HG02870 (cell line): ENCODE results near the gene RDH5.
A peak's percentile ranks its signal among the peaks of the same experiment; 100 is the strongest.

ENCODE experiments used
- ATAC-seq: cut with Tn5 transposase; IDR thresholded peaks from one replicate; pipeline ENCODE4 v1.9.1; 2021; ENCODE audit warnings: mild to moderate bottlenecking, moderate library complexity; ENCODE audit not compliant: unreplicated experiment

The RDH5 gene

GRCh38 chr12:55695349-55695748 lies 24.8 kb upstream of the RDH5 start:
- ATAC-seq = no peak

DNA sequence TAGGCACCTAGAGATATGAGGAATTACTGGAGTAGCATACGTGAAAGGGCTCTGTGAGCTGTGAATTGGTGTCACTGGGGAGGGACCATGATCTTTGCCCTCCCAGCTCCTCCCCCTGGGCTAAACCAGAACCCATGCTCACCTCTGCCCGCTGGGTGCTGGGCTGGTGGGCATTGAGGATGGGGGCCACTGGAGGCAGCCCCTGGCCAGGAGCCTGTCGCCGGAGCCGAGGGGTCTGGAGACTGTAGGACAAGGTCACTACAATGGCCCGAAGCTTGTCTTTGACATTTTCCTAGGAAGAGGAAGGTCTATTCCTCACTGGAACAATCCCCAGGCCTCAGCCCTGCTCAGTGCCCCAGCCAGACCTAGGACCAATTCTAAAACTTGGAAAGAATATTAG lies 24.1 kb upstream of the RDH5 start:
- ATAC-seq = no peak

DNA sequence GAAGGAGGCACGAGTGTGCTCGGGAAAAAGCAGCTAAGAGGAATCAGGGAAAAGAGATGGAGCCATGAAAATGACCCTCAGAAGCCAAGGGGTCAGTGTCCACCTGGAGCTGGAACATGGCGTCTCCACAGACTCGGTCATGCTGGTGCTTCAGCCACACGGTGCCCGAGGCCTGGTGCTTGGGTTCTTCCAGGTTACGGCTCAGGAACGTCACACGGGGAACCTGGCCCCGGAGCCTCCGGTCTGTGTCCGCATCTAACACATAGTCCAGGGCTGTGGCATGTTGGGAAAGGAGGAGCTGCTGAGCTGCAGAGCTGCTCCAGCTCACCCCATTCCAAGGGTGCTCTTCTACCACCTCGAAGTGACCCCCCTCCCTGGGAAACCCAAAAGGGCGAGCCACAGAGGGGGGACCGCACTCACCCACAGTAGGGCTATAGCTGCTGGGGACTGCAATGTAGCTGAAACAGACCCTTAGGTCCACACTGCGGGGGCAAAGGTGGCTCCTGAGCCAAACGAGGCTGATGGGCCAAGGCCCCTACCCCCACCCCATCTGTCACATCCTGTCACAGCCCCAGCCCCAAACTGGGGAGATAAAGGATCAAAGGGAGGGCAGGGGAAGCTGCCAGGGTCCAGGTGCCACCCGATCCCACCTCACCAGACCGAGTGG lies 23.3 kb upstream of the RDH5 start:
- ATAC-seq = no peak

- ATAC-seq = no peak
Measured at GRCh38 chr12:55697686-55698085, 22.5 kb upstream of the RDH5 start.

DNA sequence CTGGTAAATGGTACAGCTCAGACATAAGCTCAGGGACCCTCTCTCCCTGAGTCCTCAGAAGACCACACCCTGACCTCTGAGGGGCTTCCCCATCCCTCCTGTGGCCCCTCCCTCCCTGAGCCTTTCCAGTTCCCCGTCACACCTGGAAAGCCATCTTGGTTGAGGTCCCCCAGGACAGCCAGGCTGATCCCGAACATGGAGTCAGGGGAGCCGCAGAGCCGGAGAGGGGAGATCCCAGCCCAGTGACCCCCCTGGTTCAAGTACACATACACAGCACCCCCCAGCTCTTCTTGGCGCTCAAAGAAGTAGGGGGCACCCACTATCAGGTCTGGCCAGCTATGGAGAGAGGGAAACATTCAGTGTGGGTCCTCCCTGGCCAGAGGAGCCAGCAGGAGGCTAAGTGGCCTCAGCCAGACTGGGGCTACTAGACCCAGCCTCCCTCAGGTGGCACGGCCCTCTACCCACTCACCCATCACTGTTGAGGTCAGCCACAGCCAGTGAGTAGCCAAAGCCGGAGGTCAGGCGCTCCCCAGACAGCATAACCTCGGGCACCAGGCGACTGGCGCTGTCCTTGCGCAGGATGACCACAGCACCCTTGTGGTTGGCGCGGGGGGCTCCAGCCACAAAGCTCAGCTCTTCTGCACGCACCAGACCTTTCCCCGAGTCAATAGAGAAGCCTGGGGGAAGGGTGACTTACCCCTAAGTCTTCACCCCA lies 21.8 kb upstream of the RDH5 start:
- no peak for ATAC-seq

DNA sequence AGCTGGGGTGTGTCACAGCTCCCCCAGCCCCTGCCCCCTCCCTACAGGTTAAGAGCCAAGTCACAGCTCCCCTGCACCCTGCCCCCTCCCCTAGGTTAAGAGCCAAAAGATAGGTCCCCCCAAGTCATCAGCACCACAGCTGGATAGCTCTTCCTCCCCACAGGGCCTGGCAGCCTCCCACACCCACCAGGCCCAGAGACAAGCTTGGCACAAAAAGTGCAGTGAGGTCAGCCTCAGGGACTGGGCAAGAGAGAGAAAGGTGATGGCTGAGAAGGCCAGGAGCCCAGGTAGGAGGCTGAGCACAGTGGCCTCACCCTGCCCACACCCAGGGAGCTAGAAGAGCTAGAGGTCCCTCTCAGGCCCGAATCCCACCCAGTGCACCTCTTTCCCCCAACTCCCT lies 21.2 kb upstream of the RDH5 start:
- no peak for ATAC-seq

- no peak for ATAC-seq
Measured at GRCh38 chr12:55699471-55700055, 20.6 kb upstream of the RDH5 start.

DNA sequence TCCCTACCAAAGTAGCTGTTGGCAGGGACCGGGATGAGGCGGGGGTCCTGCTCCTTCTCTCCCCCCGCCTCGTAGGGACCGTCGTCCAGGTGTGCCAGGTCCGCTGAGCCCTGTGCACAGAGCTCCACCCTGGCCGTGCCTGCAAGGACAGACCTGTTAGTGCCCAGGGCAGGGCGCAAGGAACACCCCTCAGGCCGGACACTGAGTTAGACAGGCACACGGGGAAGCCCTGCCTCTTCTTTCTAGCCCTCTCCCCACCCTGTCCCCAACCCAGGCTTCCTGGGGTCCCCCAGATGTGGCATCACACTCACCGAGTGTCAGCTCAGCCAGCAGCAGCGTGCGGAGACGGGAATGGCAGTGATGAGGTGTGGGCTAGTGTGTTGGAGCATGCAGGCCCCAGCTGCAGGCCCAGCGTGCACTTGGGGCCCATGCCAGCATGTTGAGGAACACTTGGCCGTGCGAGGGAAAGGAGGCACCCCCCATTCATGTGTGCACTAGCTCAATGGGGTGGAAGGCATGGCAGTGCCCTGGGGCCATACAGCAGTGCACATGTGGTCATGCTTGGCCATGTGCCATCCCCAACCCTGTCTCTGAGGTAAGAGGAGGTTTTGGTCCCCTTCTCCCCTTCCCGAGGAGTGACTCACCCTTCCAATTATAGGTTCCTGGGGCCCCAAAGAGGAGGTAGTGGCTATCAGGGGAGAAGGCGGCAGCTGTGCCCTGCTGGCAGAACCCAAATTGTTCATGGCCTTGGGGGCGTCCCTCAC lies 19.8 kb upstream of the RDH5 start:
- no peak for ATAC-seq

GRCh38 chr12:55702861-55703260 lies 17.3 kb upstream of the RDH5 start:
- ATAC-seq = no peak

DNA sequence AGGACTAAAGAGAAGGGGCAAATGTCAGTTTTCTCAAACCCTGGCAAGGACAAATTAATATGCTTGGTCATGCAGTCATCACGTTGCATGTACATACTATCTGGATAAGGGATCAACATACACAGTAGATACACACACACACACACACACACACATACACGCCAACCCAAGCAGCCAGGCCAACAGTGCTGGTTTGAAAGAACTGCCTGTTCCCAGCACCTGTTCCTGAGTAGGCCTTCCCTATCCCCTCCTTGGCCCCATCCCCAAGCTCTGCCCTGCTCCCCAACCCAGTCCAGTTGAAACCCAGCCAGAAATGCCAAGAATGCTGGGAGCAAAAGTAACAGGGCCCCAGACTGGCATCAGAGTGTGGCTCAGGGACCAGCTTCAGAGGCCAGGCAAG lies 16.9 kb upstream of the RDH5 start:
- ATAC-seq = no peak

- no peak for ATAC-seq
Measured at GRCh38 chr12:55703901-55704761, 16.1 kb upstream of the RDH5 start.

GRCh38 chr12:55704824-55705718 lies 15.1 kb upstream of the RDH5 start:
- ATAC-seq = no peak

- ATAC-seq = no peak
Measured at GRCh38 chr12:55705782-55706402, 14.3 kb upstream of the RDH5 start.

- ATAC-seq = no peak
Measured at GRCh38 chr12:55706568-55707218, 13.5 kb upstream of the RDH5 start.

GRCh38 chr12:55707219-55707671 lies 12.9 kb upstream of the RDH5 start:
- no peak for ATAC-seq

GRCh38 chr12:55707841-55708694 lies 12.1 kb upstream of the RDH5 start, which contains the start of gene ITGA7:
TSS of gene ITGA7 (minus strand) at chr12:55707904. CDS start at chr12:55707682, 222 bp downstream.
- peak; percentile 58 for ATAC-seq

DNA sequence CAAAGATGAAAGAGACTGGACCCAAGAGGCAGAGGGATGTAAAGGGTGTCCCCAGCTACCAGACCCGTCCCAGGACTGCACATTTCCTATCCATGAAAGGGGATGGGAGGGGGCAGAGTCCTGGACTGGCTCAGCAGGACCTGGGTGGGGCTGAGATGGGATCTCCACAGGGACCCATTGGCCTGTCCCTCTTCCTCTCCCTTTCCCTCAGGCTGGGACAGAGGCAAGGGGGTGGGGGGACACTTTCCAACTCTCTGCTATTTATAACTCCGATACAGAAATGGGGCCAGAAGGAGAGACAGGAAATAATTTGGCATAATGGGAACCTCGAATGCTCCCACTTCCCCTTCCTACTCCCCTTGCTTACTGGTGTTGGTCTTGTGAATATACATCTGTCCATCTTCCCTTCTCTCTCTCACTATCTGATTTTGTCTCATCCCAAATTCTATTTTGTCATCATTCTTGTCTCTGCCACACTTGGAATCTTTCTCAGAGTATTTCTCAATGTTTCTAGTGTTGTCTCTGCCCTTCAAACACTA lies 11.4 kb upstream of the RDH5 start:
- ATAC-seq = no peak
